Stimulated activated naive CD8-positive, alpha-beta T cell treated with anti-CD3 and anti-CD28 coated beads, Interleukin-15, Interleukin-2, amounts not matched to agents 100 U/mL and 50 U/mL, for 24 hours (primary cell): Measurements from ENCODE around the gene INO80.
A peak's percentile ranks its signal among the peaks of the same experiment; 100 is the strongest.

Source experiments
- ATAC-seq: fragments of 150-1000 bp; cut with Tn5 transposase; one replicate; pipeline ENCODE4 v1.10.0; 2021
- DNase-seq: peaks from one replicate; pipeline ENCODE4 v3.0.0; 2021

Gene INO80

DNA sequence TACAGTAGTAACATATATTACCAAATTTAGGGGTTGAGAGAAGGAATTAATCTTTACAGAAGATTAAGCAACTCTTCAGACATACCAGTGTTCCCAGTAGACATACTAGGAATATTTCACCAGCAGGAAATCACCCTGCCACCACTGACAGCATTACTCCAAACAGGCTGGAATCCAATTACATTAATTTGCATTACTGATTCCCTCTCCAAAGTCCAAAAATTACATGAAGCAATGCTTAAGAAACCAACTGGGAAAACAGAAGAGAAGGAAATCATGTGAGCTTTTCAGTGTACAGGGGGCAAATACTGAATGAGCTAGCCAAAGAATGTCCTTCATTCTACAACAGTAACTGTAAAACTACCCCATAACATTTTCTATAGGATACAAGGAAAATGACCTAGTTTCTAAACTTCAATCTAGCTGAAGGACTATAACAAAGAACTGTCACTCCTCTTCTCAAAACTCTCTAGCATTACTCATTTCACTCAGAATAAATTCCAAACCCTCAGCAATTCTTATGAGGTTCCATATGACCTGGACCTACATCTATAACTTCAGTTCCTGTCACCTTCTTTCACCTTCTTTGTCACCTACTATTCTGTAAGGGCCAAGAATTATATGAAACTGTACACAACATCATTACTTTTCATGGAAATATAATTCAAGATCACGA is 72.7 kb downstream of the INO80 start:
- no peak for DNase-seq

DNA sequence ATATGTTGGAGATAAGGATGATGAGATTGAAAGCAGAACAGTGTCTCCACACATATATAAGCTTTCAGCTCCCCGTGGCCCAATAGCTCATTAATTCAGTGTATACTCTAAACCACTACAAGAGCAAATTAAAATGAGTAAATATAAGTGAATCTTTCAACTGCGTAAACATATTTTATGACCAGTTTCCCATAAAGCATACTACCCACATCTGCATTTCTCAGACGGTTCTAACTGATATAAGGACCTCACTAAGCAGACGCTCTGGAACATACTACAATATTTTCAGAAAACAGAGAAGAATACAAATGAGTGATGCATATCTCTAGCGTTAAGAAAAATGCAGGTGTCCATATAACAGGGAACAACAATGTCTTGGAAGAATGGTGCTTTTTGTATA is 73.2 kb downstream of the INO80 start:
- no peak for ATAC-seq
- DNase-seq, result no peak

More for the DNA sequence above, 72.7 kb downstream of the INO80 start:
- no peak for ATAC-seq

DNA sequence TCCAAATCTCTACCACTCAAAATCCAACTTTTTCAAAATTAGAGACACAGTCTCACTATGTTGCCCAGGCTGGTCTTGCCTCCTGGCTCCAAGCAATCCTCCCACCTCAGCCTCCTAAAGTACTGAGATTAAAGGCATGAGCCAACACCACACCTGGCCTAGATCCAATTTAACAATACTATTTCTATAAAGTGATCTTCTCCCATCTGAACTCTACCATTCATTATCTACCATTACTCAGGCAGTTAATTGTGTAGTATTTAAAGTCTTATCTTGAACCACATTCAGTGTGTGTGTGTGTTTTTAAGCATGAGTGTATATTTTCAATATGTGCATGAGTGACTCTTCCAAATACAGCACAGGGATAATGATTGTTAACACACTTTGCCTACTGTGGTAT is 77.0 kb downstream of the INO80 start:
- DNase-seq (no peak), ATAC-seq (no peak)

DNA sequence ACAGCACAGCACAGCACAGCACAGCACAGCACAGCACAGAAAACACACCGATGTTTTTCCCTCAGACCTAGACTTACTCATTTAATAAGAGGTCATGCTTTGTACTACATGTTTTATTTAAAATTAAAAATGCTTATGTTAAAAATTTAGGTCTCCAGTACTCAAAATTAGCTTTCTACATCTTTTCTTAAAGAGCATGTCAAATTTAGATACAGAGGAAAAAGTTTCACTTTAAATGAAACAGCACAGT is 84.1 kb downstream of the INO80 start:
- DNase-seq, result no peak
- ATAC-seq, result no peak

DNA sequence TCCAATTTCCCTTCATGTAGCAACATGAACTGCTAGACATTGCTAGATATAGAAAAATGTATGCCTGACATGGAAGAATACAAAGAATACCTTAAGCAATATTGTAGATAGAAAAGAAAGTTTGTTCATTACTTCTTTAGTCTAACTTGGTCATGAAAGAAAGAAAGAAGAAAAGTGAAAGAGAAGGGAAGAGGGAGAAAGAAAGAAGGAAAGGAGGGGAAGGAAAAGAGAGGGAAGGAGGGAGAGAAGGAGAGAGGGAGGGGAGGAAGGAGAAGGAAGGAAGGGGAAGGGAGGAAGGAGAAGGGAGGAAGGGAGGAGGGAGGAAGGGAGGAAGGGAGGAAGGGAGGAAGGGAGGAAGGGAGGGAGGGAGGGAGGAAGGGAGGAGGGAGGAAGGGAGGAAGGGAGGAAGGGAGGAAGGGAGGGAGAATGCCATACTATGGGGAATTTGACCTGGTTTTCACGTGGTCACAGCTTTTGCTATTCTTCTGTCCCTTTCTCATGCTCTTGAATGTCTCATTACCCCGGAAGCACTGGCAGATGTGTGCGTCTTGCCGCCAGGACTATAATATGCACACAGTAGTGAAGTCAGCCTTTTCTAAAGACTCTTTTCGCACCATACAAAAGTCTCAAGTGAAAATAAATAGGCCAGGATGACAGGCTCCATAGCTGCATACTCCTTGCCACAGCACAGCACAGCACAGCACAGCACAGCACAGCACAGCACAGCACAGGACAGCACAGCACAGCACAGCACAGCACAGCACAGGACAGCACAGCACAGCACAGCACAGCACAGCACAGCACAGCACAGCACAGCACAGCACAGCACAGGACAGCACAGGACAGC is 84.6 kb downstream of the INO80 start:
- no peak for DNase-seq
- no peak for ATAC-seq

DNA sequence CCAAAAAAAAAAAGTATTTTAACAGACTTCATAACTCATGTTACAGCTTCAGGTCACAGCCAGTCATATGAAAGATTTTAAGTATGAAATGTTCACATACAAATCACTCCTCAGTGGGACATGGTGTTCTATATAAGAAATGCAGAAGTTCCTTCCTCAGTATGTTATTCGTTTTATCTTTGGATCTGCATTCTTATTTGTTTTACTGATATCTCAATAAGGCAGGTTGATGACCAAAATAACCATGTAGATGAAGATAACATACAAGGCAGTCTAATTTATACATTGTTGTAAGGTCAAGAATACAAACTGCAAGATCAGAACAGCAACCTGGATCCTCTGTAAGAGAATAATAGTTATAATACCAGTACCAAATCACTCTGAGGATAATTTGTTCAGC is 87.2 kb downstream of the INO80 start:
- ATAC-seq, result no peak
- DNase-seq, result no peak

DNA sequence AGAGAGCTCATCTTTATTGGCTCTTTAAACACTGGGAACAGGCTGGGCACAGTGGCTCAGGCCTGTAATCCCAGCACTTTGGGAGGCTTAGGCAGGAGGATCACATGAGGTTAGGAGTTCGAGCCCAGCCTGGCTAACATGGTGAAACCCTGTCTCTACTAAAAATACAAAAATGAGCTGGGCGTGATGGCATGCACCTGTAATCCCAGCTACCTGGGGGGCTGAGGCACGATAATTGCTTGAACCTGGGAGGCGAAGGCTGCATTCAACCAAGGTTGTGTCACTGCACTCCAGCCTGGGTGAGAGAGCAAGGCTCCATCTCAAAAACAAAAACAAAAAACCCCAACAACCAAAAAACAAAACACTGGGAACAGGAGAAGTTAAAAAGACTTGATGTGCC is 90.7 kb downstream of the INO80 start:
- ATAC-seq (no peak), DNase-seq (no peak)

DNA sequence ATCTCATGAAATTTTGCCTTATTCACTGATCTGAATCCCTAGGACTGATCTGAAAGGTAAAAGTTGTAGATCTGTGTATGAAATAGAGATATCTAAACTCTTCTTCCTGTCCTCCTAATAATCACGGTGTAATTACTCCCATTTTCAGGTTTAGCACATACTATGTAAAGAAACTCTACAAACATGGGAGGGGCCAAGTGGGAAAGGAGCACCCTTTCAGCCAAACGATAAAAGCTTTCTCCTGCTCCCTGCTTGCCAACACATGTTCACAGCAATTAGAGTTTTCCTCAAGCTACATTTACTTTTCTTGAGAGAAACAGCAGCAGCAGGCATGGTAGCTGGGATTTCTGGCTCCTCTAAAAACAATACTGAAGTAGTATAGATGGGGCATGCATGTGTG is 91.2 kb downstream of the INO80 start:
- ATAC-seq, result no peak
- no peak for DNase-seq

DNA sequence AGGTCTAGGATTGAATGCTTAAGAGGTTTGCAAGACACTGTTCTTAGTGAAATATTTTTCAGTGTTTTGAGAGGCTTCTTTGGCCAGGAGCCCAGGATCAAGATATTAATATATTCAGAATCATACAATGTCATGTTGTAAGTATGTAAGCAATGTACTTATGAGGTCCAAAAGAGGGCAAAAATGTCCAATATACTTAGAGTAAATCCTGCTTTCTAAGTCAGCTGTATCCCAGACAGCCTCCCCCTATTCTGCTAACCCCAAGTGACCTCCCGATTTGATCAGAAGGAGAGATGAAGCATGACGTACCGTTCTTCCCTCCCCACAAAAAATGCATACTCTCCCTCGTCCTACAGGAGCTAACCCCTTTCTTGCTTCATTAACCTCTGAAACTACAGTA is 91.9 kb downstream of the INO80 start:
- no peak for DNase-seq
- no peak for ATAC-seq

DNA sequence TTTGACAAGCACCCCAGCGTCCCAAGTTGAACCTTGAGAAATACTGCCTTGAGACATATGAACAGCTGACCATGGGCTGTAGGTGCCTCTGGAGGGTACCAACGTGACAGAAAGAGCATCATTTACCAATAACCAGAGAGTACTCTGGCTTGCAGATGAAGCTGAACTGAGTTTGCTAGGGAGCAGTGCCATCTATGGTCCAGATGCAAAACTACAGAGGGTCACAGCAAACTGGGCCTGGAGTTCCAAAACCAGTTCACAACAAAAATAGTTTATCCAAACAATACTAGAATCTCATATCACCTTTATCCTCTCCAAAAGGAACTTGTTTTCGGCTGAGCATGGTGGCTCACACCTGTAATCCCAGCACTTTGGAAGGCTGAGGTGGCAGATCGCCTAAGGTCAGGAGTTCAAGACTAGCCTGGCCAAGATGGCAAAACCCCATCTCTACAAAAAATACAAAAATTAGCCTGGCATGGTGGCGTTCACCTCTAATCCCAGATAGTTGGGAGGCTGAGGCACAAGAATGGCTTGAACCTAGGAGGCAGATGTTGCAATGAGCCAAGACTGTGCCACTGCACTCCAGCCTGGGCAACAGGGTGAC is 93.5 kb downstream of the INO80 start:
- ATAC-seq, result peak; percentile 49
- DNase-seq, result peak; percentile 27

DNA sequence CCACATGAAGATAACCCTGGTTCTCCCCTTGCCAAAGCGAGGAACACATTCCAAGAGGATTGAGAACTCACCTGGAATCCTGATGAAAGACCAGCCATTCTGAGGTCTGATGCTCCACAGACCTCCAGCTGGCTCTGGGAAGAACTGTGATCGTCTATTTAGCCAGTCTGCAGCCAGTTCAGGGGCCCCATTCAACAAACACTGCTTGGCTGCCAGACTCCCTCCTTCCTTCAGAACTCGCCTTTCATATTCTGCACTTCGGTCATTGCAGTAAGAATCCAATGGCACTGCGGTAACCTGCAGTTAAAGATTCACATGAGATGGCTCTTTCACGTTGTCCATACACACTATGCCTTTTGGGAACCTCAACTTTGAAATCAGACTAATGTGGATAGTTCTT is 95.3 kb downstream of the INO80 start:
- DNase-seq (no peak), ATAC-seq (no peak)

DNA sequence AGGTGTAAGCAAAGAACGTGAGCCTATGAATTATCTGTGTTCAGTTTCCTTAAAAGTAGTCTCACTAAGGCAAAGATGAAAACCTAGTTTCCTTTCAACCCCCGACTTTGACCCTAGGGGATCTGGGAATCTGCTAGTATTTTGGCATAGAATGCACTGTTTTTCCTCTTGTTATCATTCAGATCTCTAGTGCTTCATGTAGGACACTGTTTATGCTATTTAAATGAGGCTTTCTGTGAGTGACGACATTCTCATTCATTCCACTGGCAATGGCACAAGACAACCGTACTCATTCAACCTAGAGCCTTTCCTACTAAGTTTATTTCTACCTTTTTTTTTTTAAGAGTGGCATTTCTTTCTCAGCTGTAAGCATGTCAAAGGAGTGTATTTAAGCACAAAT is 95.8 kb downstream of the INO80 start:
- DNase-seq, result no peak
- no peak for ATAC-seq

DNA sequence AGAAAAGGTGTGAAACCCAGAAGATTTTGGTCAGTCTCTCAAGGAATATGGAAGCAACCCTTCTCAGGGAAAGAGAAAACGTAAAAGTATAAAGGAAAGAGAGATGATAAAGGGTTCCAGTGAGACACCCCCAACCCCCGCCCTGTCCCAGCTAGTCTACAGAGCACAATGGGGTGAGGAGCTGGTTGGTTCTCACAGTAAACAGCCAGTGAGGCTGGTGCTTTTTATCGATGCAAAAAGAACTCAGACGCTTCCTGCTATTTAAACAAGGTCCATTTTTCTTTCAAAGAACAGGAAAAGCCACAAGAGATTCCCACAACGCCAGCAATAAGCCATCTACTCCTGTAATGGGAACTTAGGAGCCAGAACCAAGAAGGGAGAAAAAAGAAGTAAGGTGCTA is 96.9 kb downstream of the INO80 start:
- no peak for ATAC-seq

DNA sequence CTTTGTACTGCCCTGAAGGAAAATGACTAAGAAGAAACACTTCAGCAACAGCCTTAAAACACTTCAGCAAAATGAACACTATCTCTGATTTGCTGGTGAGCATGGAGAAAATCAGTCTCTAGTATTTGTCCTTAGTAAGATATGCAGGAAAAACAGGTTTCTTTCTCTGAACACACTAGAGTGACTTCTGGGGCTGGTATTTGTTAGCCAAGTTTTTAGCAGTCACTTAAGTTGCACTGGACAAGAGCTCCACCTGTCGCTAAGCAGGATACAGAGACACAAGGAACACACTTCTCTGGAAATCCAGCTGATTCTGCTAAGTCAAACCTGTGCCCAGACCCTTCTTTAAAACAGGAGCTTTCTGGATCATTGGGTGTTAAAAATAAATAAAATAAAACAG is 97.5 kb downstream of the INO80 start:
- ATAC-seq, result no peak
- no peak for DNase-seq

More for the DNA sequence above, 96.9 kb downstream of the INO80 start:
- no peak for DNase-seq

DNA sequence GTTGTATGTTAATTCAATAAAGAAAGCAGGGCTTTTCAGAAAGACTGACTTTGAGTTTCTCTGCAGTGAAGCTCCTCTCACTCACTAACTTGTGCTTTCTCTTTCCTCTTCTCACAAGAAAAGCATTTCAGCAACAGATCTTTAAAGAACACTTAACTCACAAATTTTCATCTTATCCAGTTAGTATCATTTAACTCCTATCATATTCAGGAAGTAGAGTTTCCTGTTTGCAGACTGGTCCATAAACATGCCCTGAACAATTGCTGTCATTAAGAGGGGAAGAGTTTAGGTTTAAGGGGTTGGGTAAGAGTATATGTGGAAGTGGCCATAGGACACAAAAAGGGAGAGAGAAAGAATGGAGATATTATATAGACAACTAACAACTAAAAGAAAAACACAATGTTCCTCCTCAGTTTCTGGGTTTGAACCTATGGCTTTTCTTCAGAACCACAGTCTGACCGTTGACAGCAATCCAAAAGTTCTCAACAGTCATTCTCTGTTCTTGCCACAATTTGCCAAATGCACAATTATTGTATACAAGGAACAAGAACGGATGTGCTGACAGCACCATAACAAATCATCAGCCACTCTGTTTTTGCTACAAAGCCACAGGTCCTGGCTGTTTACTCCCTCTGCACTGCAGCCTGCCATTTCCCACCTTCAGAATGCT is 98.9 kb downstream of the INO80 start:
- no peak for ATAC-seq
- no peak for DNase-seq

DNA sequence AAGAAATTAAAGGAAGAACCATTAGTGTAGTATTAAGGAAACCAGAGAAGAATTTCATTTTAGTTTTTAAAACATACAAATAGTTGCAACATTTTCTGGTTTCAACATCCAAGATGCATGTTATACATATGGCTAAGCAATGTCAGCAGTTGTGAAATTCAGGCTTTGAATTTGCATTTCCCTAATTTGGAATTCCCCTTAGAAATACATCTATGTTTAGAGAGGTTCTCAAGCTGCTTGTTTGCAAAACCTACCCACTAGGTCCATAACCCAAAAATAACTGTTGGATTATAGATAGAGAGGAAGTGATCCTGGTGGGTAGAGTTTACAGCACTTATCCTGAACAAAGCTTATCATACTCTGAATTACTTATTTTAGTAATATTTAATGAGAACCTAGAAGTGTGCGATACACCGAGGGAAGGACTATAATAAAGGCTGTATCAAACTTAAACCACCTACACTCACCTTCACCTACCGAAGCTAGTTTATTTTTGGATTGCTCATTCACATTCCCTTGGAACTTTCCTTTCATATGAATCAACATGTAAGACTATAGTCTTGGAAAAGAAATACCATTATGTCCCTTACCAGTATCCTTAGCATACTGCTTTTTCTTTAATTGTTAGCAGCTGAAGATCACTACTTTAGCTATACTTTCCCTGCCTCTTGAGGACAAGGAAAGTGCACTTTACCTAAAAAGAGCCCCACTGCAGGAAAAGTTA is 102.2 kb downstream of the INO80 start:
- DNase-seq (no peak), ATAC-seq (no peak)

DNA sequence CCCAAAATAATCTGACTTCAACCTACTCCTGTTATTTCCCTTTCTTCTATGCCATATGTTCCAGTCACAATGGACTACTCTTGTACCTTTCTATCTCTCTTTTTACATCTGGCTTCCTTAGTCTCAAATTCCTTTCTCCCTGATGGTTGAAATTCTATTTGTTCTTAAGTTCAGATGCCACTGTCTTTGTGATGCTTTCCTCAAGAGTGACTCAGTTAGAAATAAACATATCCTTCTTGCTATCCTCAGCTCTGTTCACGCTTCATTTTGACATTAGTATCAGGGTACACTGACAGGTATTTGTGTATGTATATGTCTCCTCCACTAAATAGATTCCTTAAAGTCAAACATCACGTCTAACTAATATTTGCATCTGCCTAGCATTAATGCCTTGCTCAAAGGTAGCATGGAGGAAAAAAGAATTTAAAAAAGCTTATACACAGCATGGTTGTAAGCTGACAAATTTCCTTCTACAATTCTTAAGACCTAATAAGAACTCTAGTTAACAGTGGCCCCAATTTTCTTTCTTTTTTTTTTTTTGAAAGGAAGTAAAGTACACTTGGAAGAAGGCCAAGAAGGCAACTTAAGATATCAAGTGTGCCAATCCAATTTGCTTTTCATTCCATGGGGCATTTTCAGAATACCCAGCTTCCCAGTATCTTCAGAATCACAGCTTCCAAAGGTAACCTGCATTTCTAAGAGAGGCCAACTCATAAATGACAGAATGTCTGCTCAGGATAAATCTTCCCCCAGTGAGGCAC is 104.8 kb downstream of the INO80 start:
- ATAC-seq, result no peak

DNA sequence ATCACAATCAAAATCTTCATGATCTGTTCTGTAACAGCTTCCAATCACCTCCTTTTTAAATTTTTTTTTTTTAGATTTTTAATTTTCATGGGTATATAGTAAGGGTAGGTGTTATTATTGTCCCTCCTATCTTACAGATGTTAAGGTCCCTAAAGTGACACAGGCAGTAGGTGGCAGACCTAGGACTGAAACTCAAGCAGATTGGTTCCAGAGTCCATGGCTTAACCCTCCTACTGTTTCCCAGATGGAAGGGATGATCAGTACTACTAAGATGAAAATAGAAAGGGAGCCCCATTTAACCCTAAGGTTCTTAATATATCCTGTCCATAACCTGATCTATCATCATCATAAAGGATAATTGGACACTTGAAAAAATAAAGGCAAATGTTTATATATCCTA is 105.7 kb downstream of the INO80 start:
- DNase-seq (no peak), ATAC-seq (no peak)

More for the DNA sequence above, 104.8 kb downstream of the INO80 start:
- no peak for DNase-seq

DNA sequence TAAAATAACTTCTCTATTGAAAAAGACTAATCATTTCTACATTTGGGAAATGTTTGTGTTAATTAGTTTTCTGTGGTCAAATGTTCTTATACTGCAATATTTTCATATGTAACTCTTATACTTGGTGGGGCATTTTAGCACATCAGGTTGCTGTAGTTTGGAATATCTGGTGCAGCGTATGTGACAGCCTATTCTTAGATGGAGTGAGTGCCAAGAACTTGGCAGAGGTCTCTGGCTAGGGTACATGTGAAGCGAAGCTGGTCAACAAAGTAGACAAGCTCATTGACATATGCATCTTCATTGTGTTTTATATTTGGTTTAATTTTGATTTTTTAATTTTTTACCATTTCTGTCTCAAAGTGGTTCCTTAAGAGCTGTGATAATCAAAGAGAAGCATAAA is 109.6 kb downstream of the INO80 start:
- ATAC-seq (no peak), DNase-seq (no peak)

DNA sequence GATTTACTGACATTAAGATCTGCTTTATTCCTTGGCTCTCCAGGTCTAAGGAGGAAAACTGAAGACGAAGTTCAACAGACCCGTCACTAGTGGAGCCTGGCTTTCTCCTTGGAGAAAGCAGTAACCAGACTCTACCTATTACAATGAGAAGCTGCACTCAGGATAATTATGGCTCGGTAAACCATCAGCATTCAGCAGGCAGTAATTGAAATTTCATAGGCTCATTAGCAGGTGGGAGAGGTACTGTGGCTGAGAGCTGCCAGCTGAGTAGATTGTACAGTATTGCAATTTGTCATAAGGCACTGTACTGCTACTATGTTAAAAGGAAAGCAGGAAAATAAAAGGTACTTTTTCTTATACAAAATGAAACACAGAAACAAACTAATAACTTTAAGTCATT is 111.6 kb downstream of the INO80 start:
- no peak for ATAC-seq
- DNase-seq, result no peak

DNA sequence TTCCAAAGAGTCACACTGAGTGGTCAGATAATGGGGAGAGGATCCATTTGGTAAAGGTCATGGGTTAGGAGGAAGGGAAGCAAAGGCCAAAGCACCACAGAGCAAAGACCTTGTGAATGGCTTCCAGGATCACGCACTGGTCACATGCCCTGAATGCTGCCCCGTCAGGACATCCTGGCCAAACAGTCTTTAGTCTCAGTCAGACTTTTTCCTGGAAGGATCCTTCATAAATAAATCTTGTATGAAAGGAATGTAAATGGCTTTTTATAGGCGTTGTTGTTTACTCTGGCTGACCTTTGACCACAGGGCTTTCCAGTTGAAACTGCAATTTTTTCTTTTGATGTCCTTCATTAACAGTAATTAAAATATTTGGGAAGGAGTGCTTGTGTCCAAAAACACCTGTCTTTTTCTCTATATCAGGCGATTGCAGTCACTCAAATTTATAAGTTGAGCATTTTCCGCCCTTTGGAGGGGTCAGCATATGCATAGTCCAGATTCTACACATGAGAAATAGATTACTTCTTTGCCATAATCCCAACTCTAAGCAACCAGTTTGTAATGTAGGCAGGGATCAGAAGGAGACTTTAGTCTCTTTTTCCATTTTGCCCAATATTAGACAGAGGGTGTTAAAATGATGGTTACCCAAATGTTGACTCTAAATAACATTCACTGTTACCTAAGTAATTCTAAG is 114.4 kb downstream of the INO80 start:
- no peak for DNase-seq
- no peak for ATAC-seq
